IMR-90 (cell line): Measurements from ENCODE around the gene PTBP2.

Source experiments
- CEBPB ChIP-seq: IDR thresholded peaks from 2 replicates; pipeline ENCODE4 v1.6.1; 2012; ENCODE audit warnings: low read depth, low read length, improper control_type of control experiment
- TF ChIP-seq, protein P1 (sequence below): conservative IDR thresholded peaks from 2 replicates; pipeline ENCODE4 v1.5.1; 2012; ENCODE audit warnings: mild to moderate bottlenecking, low read depth, low read length, improper control_type of control experiment

GRCh38 chr1:96815914-96816313 is 94.3 kb downstream of the PTBP2 start:
- TF ChIP-seq, protein P1, sequence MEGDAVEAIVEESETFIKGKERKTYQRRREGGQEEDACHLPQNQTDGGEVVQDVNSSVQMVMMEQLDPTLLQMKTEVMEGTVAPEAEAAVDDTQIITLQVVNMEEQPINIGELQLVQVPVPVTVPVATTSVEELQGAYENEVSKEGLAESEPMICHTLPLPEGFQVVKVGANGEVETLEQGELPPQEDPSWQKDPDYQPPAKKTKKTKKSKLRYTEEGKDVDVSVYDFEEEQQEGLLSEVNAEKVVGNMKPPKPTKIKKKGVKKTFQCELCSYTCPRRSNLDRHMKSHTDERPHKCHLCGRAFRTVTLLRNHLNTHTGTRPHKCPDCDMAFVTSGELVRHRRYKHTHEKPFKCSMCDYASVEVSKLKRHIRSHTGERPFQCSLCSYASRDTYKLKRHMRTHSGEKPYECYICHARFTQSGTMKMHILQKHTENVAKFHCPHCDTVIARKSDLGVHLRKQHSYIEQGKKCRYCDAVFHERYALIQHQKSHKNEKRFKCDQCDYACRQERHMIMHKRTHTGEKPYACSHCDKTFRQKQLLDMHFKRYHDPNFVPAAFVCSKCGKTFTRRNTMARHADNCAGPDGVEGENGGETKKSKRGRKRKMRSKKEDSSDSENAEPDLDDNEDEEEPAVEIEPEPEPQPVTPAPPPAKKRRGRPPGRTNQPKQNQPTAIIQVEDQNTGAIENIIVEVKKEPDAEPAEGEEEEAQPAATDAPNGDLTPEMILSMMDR = no peak
- no peak for TF ChIP-seq CEBPB
